HCT116 (cell line): ENCODE measurements around the gene OVCH2. TPM values are rescaled to one million over a fixed set of nuclear protein-coding genes. Genes with fewer than 3 reads are reported as not detected.

Experiments used
- ATAC-seq: fragments of 200-7000 bp; cut with Tn5 transposase; 2 replicates; pipeline ENCODE4 v1.9.1; 2020; ENCODE audit warnings: mild to moderate bottlenecking, moderate library complexity
- BruUV-seq: library from RNA; stranded (reverse); fragments of 400-500 nt; replicated peaks from 2 replicates; lab custom pipeline; 2021; lab: Mats Ljungman, UMichigan
- CTCF ChIA-PET: fragments of 300-600 bp; sonication (Branson Sonifier 250); formaldehyde crosslinking; loops from one replicate; lab custom pipeline; 2021; ENCODE audit warnings: antibody characterized with exemption; lab: Charles Lee
- POLR2A ChIA-PET: fragments of 300-600, 350-600 bp; sonication (Branson Sonifier 250); formaldehyde crosslinking; loops from one replicate; lab custom pipeline; 2021; ENCODE audit warnings: antibody characterized with exemption; lab: Charles Lee
- RAD21 ChIA-PET, 2 experiments: fragments of 300-600 bp; sonication (Branson Sonifier 250); formaldehyde crosslinking; loops; one replicate each; lab custom pipeline; 2023; ENCODE audit warnings: low total read pairs in 2 of 2; ENCODE audit not compliant: uncharacterized antibody in 2 of 2, unreplicated experiment in 2 of 2, low non-redundant PET in 1 of 2; lab: Charles Lee
- DNase-seq: peaks from one replicate; pipeline ENCODE4 v3.0.0-alpha.2; 2010; ENCODE audit warnings: low read depth, low spot score
- H2AFZ ChIP-seq: fragments of 200-600 bp; shearing (Covaris generic), sonication (generic); 2 replicates; pipeline ENCODE4 v1.6.1; 2017; ENCODE audit warnings: low read depth, mixed run types, mixed read lengths, antibody characterized with exemption, low read length; ENCODE audit not compliant: poor library complexity, severe bottlenecking
- H3K27ac ChIP-seq: 2 replicates; pipeline ENCODE4 v1.5.1; 2012; ENCODE audit warnings: low read depth, low read length
- H3K27me3 ChIP-seq: fragments of 200-600 bp; sonication (generic); 2 replicates; pipeline ENCODE4 v1.6.1; 2016; ENCODE audit warnings: mixed run types, low read length, mixed read lengths; ENCODE audit not compliant: insufficient read depth
- H3K36me3 ChIP-seq, 2 experiments: fragments of 200-500 bp in 1 of 2; fragments of 200-600 bp in 1 of 2; sonication (Bioruptor generic) in 1 of 2; sonication (generic) in 1 of 2; 2 replicates each; pipeline versions ENCODE4 v1.5.1 to v1.6.1; 2014 to 2016; ENCODE audit warnings: low read length in 2 of 2, inconsistent platforms in 1 of 2, mixed read lengths in 1 of 2, mixed run types in 1 of 2; ENCODE audit not compliant: insufficient read depth in 2 of 2, control insufficient read depth in 1 of 2
- H3K4me1 ChIP-seq, 2 experiments: fragments of 200-600 bp in 1 of 2; sonication (generic) in 1 of 2; 2 replicates each; pipeline versions ENCODE4 v1.5.1 to v1.6.1; 2012 to 2017; ENCODE audit warnings: low read length in 2 of 2, inconsistent platforms in 1 of 2, mild to moderate bottlenecking in 1 of 2, mixed read lengths in 1 of 2, mixed run types in 1 of 2, moderate library complexity in 1 of 2; ENCODE audit not compliant: insufficient read depth in 2 of 2, control insufficient read depth in 1 of 2
- H3K4me2 ChIP-seq: fragments of 200-600 bp; sonication (generic); 2 replicates; pipeline ENCODE4 v1.6.1; 2017; ENCODE audit warnings: mixed run types, low read length, mixed read lengths
- H3K4me3 ChIP-seq, 2 experiments: fragments of 200-600 bp in 1 of 2; sonication (generic) in 1 of 2; replicated peaks in 1 of 2; 2 replicates each; pipeline ENCODE4 v1.5.1; 2011 to 2016; ENCODE audit warnings: low read length in 2 of 2, control low read depth in 1 of 2, low read depth in 1 of 2, mild to moderate bottlenecking in 1 of 2, mixed read lengths in 1 of 2, mixed run types in 1 of 2
- H3K79me2 ChIP-seq: fragments of 200-600 bp; sonication (generic); 2 replicates; pipeline ENCODE4 v1.6.1; 2017; ENCODE audit warnings: mild to moderate bottlenecking, mixed run types, low read length, moderate library complexity, mixed read lengths; ENCODE audit not compliant: insufficient read depth
- H3K9ac ChIP-seq: fragments of 200-600 bp; sonication (generic); 2 replicates; pipeline ENCODE4 v1.6.1; 2016; ENCODE audit warnings: low read length, mixed read lengths
- H3K9me2 ChIP-seq: fragments of 200-600 bp; sonication (generic), shearing (Covaris generic); 2 replicates; pipeline ENCODE4 v1.6.1; 2017; ENCODE audit warnings: mixed run types, mild to moderate bottlenecking, moderate library complexity; ENCODE audit not compliant: insufficient read depth
- H3K9me3 ChIP-seq, 2 experiments: fragments of 200-500 bp in 1 of 2; fragments of 200-600 bp in 1 of 2; sonication (Bioruptor generic) in 1 of 2; sonication (generic) in 1 of 2; 2 replicates each; pipeline ENCODE4 v1.6.1; 2014 to 2017; ENCODE audit warnings: low read length in 2 of 2, mixed read lengths in 2 of 2, inconsistent platforms in 1 of 2, low read depth in 1 of 2, mild to moderate bottlenecking in 1 of 2, mixed run types in 1 of 2, moderate library complexity in 1 of 2; ENCODE audit not compliant: control insufficient read depth in 1 of 2, insufficient read depth in 1 of 2
- H4K20me1 ChIP-seq: fragments of 200-600 bp; sonication (generic), shearing (Covaris generic); 2 replicates; pipeline ENCODE4 v1.6.1; 2017; ENCODE audit warnings: mixed run types, mild to moderate bottlenecking, moderate library complexity; ENCODE audit not compliant: insufficient read depth
- CBX3 ChIP-seq: IDR thresholded peaks from 2 replicates; pipeline ENCODE4 v1.6.1; 2012; ENCODE audit warnings: low read depth
- CEBPB ChIP-seq: IDR thresholded peaks from 2 replicates; pipeline ENCODE4 v1.6.1; 2012; ENCODE audit warnings: low read depth
- ELF1 ChIP-seq: IDR thresholded peaks from 2 replicates; pipeline ENCODE4 v1.6.1; 2012; ENCODE audit warnings: low read depth, borderline replicate concordance
- EZH2phosphoT487 ChIP-seq: fragments of 200-600 bp; IDR thresholded peaks from 2 replicates; pipeline ENCODE4 v1.6.1; 2018; ENCODE audit warnings: antibody characterized with exemption, borderline replicate concordance
- JUND ChIP-seq: IDR thresholded peaks from 2 replicates; pipeline ENCODE4 v1.6.1; 2012
- MAX ChIP-seq: IDR thresholded peaks from 2 replicates; pipeline ENCODE4 v1.6.1; 2012
- POLR2A ChIP-seq: IDR thresholded peaks from 2 replicates; pipeline ENCODE4 v1.7.0; 2011; ENCODE audit warnings: borderline replicate concordance; ENCODE audit not compliant: insufficient read depth, insufficient read length; ENCODE audit errors: extremely low read depth
- POLR2AphosphoS5 ChIP-seq: IDR thresholded peaks from 2 replicates; pipeline ENCODE4 v1.6.1; 2011; ENCODE audit warnings: mild to moderate bottlenecking, low read depth, low read length, moderate library complexity
- REST ChIP-seq: IDR thresholded peaks from 2 replicates; pipeline ENCODE4 v1.6.1; 2012; ENCODE audit warnings: low read depth
- SIN3A ChIP-seq: IDR thresholded peaks from 2 replicates; pipeline ENCODE4 v1.6.1; 2012; ENCODE audit warnings: low read depth
- SP1 ChIP-seq: IDR thresholded peaks from 2 replicates; pipeline ENCODE4 v1.6.1; 2012; ENCODE audit warnings: low read depth
- SRF ChIP-seq: IDR thresholded peaks from 2 replicates; pipeline ENCODE4 v1.6.1; 2012; ENCODE audit warnings: low read depth
- TCF7L2 ChIP-seq: IDR thresholded peaks from 2 replicates; pipeline ENCODE4 v1.7.0; 2011; ENCODE audit warnings: borderline replicate concordance, inconsistent platforms; ENCODE audit not compliant: insufficient read depth, insufficient read length; ENCODE audit errors: extremely low read depth
- ZBTB33 ChIP-seq: IDR thresholded peaks from 2 replicates; pipeline ENCODE4 v1.6.1; 2011; ENCODE audit warnings: mild to moderate bottlenecking, low read length, moderate library complexity; ENCODE audit not compliant: insufficient replicate concordance; ENCODE audit errors: extremely low read depth
- ZFX ChIP-seq: fragments of 450-650 bp; IDR thresholded peaks from 2 replicates; pipeline ENCODE4 v1.6.1; 2017
- ZNF274 ChIP-seq: fragments of 200-500 bp; sonication (Bioruptor generic); IDR thresholded peaks from 2 replicates; pipeline ENCODE4 v1.6.1; 2014; ENCODE audit warnings: mild to moderate bottlenecking, low read depth, low read length, inconsistent platforms
- intact Hi-C: fragments of 100-400 bp; cut with micrococcal nuclease; formaldehyde crosslinking; loops from 2 replicates; pipeline ENCODE4 v1.10.0; 2022
- total RNA-seq: library from RNA; stranded (reverse); gene quantifications from one replicate; pipeline ENCODE4 v1.2.1, GENCODE V29; 2021; ENCODE audit not compliant: unreplicated experiment

Gene OVCH2
- total RNA-seq, 1 experiment from 2014 or later, result not detected

GRCh38 chr11:7671347-7672215 lies 34.7 kb downstream of the OVCH2 start:
- H3K27ac ChIP-seq, result no peak overlapping the region

GRCh38 chr11:7670641-7671040 lies 35.6 kb downstream of the OVCH2 start:
- Histone ChIP-seq H3K9ac (no peak overlapping the region), H3K79me2 (no peaks in the 10 kb centered on the region), H2AFZ (no peak overlapping the region), H3K4me2 (no peak overlapping the region), H3K4me1 (peaks cover 10 to 22% of the 10 kb centered on the region in 2 experiments), H3K27ac (no peak overlapping the region), H3K9me2 (no peaks in the 10 kb centered on the region), H3K27me3 (peaks cover 10% of the 10 kb centered on the region; the same call in 1 of the 2 replicates), H3K9me3 (no peaks in the 10 kb centered on the region), H3K4me3 (no peak overlapping the region), H3K36me3 (no peaks in the 10 kb centered on the region), H4K20me1 (no peaks in the 10 kb centered on the region)
- ChIA-PET RAD21 (no interaction called here), POLR2A (no interaction called here), CTCF (no interaction called here)
- ATAC-seq (no peak), DNase-seq (no peak)
- BruUV-seq, result no TSS peak
- intact Hi-C loops, result no loop called here
- TF ChIP-seq JUND (no peak), TCF7L2 (no peak), ZBTB33 (no peak), EZH2phosphoT487 (no peak), ZFX (no peak), MAX (no peak), SRF (no peak), POLR2AphosphoS5 (no peak), ZNF274 (no peak), POLR2A (no peak), REST (no peak), ELF1 (no peak)

More at GRCh38 chr11:7671347-7672215, 34.7 kb downstream of the OVCH2 start:
- CTCF ChIA-PET, result interaction anchor here (1.2 kb wide), 1 partner anchor 14 kb away, joined by 3 read pairs; no protein-coding TSS in a partner anchor
- DNase-seq, result no peak
- no peak overlapping the region for H3K4me2 ChIP-seq
- POLR2A ChIA-PET, result no interaction called here
- H3K79me2 ChIP-seq, result no peaks in the 10 kb centered on the region
- RAD21 ChIA-PET, result no interaction called here
- intact Hi-C loops, result no loop called here
- ATAC-seq, result no peak
- no peak overlapping the region for H3K9ac ChIP-seq
- TF ChIP-seq ZFX (no peak), CEBPB (no peak), SIN3A (no peak), SP1 (no peak), CBX3 (no peak)
- H3K4me1 ChIP-seq, result peaks cover 10 to 21% of the 10 kb centered on the region in 2 experiments
- H3K36me3 ChIP-seq, result no peaks in the 10 kb centered on the region
- no TSS peak for BruUV-seq
- no peaks in the 10 kb centered on the region for H3K9me3 ChIP-seq
- no peaks in the 10 kb centered on the region for H4K20me1 ChIP-seq
- peaks cover 10% of the 10 kb centered on the region; the same call in 1 of the 2 replicates for H3K27me3 ChIP-seq
- H3K4me3 ChIP-seq, result no peak overlapping the region
- H3K9me2 ChIP-seq, result no peaks in the 10 kb centered on the region
- no peak overlapping the region for H2AFZ ChIP-seq
